ENCODE measurements around the gene SPATA2L.
"Not testable (repeated sequence)": the region's sequence is repeated elsewhere in the genome, so short reads cannot be mapped to it uniquely, and the experiment has no call there.

SPATA2L gene

GRCh38 chr16:89678258-89678657, 23.2 kb downstream of the SPATA2L start:
- TF ChIP-seq CTCF (IDR thresholded peaks at IDR 0.05; ENCODE audit: low read depth, low read length), result no peak
- H3K4me3 ChIP-seq (ENCODE audit: low read depth, low read length), result no peak overlapping the region

GRCh38 chr16:89672177-89672941, 29.1 kb downstream of the SPATA2L start:
- no peak for TF ChIP-seq CTCF (IDR thresholded peaks at IDR 0.05; ENCODE audit: low read depth, low read length)

GRCh38 chr16:89671565-89671964, 29.9 kb downstream of the SPATA2L start:
- H3K4me3 ChIP-seq (ENCODE audit: low read depth, low read length), result not testable (repeated sequence)

More at GRCh38 chr16:89672177-89672941, 29.1 kb downstream of the SPATA2L start:
- no peak overlapping the region for H3K4me3 ChIP-seq (ENCODE audit: low read depth, low read length)

GRCh38 chr16:89670496-89671431, 30.7 kb downstream of the SPATA2L start:
- no peak overlapping the region for H3K4me3 ChIP-seq (ENCODE audit: low read depth, low read length)
- no peak for TF ChIP-seq CTCF (IDR thresholded peaks at IDR 0.05; ENCODE audit: low read depth, low read length)

GRCh38 chr16:89669755-89670154, 31.8 kb downstream of the SPATA2L start:
- no peak for TF ChIP-seq CTCF (IDR thresholded peaks at IDR 0.05; ENCODE audit: low read depth, low read length)
- H3K4me3 ChIP-seq (ENCODE audit: low read depth, low read length), result no peak overlapping the region

- H3K4me3 ChIP-seq (ENCODE audit: low read depth, low read length), result no peak overlapping the region
- TF ChIP-seq CTCF (IDR thresholded peaks at IDR 0.05; ENCODE audit: low read depth, low read length), result no peak
Measured at GRCh38 chr16:89668790-89669158, 32.7 kb downstream of the SPATA2L start.

GRCh38 chr16:89667633-89668032, 33.9 kb downstream of the SPATA2L start:
- no peak for TF ChIP-seq CTCF (IDR thresholded peaks at IDR 0.05; ENCODE audit: low read depth, low read length)
- H3K4me3 ChIP-seq (ENCODE audit: low read depth, low read length), result no peak overlapping the region
